Measurements from ENCODE around the gene GPSM1.

- no peak for TF ChIP-seq ZNF532 (CRISPR knock-in tag; IDR thresholded peaks at IDR 0.05; ENCODE audit: borderline replicate concordance)
- no peak for TF ChIP-seq CREB1 (CRISPR knock-in tag; IDR thresholded peaks at IDR 0.05)
- TF ChIP-seq ATF1 (CRISPR knock-in tag; IDR thresholded peaks at IDR 0.05) = no peak
- TF ChIP-seq CTCF (IDR thresholded peaks at IDR 0.05) = no peak
- no peak for TF ChIP-seq KAT7 (CRISPR knock-in tag; IDR thresholded peaks at IDR 0.05; ENCODE audit: borderline replicate concordance)
- no peak for TF ChIP-seq JUN (CRISPR knock-in tag; IDR thresholded peaks at IDR 0.05)
- no peak for TF ChIP-seq MAX (CRISPR knock-in tag; IDR thresholded peaks at IDR 0.05)
- no peak for TF ChIP-seq PREB (CRISPR knock-in tag; IDR thresholded peaks at IDR 0.05; ENCODE audit: borderline replicate concordance)
Observed at GRCh38 chr9:136333486-136333885, 6.1 kb downstream of the GPSM1 start.

Data from WTC11 (cell line).